GM21390 (cell line): ENCODE results near the gene CASK.
"Not testable (repeated sequence)": the region's sequence is repeated elsewhere in the genome, so short reads cannot be mapped to it uniquely, and the experiment has no call there.

Source experiments
- ATAC-seq: cut with Tn5 transposase; IDR thresholded peaks from one replicate; pipeline ENCODE4 v1.9.1; 2021; ENCODE audit not compliant: unreplicated experiment

The CASK gene

DNA sequence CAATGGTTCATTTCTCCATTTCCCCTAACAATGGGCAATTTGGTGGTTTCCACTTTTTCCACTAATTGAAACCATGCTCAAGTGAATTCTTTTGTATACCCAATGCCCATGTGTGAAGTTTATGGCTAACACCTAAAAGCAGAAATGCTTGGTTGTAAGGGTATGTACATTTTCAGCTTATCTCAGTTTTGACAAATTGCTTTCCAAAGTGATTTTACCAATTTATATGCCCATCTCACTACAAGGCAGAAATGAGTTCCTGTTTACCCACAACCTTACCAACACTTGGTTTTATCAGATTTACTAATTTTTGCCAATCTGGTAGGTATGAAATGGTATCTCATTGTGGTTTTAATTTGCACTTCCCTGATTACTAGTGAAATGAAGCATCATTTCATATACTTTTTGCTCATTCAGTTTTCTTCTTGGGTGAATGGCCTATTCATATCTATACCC is 219.8 kb downstream of the CASK start:
- no peak for ATAC-seq

- ATAC-seq, result no peak
Measured at GRCh38 chrX:41695426-41695825, 227.9 kb downstream of the CASK start.

- no peak for ATAC-seq
Measured at GRCh38 chrX:41693024-41693423, 230.3 kb downstream of the CASK start.

- no peak for ATAC-seq
Measured at GRCh38 chrX:41692162-41692749, 231.1 kb downstream of the CASK start.

DNA sequence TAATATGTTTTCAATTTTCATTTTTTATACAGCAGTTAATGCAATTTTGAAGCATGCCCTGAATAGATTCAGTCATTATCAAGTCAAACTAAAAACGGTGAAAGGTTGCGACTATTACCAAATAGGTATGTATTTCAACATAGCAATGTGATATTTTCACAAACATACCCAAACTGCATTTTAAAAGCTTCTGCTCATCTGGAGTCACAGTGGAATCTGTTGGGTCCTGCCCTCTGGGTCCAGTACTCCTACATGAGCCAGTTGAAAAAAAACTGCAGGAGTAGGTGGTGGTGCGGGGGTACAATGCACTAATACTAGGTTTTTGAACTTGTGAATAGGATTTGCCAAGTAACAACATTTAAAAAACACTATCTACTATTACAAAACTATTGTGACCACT is 233.6 kb downstream of the CASK start:
- ATAC-seq, result no peak

DNA sequence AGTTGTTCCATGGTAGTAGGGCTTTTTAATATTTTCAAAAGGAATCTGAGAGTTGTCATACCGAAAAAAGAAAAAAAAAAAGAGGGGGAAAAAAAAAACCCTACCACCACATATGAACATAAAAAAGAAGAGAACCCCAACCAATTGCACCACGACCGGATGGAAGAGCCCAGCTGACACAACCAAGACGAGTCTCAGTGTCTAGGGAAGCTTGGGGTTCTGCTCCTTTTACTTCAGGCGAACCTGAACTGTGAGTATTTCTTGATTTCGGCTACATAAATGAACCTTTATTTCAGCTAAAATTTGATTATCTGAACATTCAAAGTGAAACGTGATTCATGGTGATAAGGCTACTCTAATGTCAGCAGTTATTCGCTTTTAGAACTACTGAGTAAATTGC is 234.5 kb downstream of the CASK start, which contains the start of gene GPR34:
GPR34 (plus strand) TSS at position 139 of the 400 bp plus-strand sequence. CDS start 6,661 bp downstream, outside the sequence.
- ATAC-seq, result no peak

DNA sequence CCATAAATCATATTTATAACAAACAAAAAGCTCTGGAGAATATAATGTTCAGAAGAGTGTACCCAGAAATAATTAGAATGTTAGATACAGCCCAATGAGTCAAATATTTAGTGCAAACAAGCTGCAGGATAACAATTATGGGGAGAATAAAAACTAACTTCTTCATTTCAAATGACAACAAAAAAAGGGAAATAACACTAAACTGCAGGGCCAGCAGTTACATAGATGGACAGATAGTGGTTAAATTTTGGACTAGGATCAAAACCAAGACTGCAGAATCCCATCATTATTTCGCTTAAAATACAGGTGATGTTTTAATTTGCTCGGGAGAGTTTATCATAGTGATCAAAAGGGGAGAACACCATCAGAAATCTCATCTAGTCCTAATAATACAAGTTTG is 235.2 kb downstream of the CASK start:
- no peak for ATAC-seq

- no peak for ATAC-seq
Measured at GRCh38 chrX:41686788-41687187, 236.6 kb downstream of the CASK start.

DNA sequence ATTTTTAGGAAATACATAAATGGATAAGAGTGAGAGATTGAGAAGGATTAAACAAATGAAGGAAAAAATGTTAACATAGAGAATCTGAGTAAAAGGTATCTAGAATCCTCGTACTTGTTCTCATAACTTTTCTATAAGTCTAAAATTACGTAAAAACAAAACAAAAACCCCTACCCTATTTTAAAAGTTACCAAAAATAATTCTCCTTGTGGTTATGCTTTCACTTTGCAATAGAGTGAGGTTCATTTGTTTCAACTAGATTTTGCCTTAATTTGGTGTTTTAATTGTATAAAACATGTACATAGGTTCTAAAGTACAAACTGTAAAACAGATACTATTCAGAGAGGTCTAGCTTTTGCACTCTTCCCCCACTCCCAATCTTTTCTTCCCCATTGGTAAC is 238.4 kb downstream of the CASK start:
- no peak for ATAC-seq

- ATAC-seq, result no peak
Measured at GRCh38 chrX:41684138-41684537, 239.2 kb downstream of the CASK start.

DNA sequence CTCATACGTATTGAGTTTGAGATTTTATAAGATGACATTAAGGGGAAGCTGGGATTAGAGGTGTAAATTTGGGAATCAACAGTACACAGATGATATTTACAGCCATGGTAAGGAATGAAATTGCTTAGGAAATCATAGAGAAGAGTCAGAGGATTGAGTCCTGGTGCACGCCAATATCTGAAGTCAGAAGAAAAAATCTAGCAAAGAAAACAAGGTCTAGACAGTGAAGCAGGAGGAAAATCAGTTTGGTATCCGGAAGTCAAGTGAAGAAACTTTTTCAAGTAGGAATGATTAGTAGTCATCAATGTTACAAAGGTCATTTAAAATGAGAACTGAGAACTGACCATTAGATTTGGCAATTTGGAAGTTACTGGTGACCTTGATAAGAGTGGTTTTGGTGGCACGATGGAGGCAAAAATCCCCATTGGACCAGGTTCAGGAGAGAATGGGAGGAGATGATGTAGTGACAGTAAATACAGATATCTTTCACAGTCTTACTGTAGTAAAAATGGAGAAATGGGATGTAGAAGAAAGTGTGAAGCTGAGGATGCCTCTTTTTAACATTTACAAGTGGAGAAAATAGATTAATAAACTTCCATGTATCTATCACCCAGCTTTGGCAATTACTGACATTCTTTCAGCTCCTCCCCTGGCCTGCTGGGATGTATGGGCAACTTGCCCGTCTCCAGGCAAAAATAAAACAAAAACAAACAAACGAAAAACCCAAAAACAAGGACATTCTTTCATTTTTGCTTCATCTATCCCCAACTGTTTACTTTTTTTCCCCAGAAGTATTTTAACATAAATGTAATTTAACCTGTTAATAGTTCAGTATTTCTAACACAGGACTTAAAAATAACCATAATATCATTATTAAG is 245.9 kb downstream of the CASK start:
- ATAC-seq, result no peak

- ATAC-seq, result not testable (repeated sequence)
Measured at GRCh38 chrX:41676361-41676760, 247.0 kb downstream of the CASK start.

DNA sequence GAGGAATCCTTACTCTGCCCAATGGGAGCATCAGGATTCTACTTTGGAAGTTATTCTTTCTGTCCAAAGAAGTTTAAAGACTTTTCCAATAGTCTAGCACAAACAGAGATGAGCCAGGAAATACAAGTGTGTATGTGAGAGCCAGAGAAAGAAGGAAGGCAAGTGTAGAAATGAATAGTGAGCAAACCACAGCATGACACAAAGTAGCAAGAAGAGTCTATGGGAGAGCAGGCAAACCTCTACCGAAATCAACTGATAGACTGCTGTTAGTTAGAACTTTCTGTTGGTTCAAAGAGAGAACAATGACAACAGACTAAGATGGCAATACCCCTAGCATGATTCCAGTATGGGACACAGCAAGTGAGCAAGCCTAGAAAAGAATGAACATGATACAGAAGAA is 250.7 kb downstream of the CASK start:
- ATAC-seq, result no peak

GRCh38 chrX:41671082-41671481 is 252.3 kb downstream of the CASK start:
- no peak for ATAC-seq

DNA sequence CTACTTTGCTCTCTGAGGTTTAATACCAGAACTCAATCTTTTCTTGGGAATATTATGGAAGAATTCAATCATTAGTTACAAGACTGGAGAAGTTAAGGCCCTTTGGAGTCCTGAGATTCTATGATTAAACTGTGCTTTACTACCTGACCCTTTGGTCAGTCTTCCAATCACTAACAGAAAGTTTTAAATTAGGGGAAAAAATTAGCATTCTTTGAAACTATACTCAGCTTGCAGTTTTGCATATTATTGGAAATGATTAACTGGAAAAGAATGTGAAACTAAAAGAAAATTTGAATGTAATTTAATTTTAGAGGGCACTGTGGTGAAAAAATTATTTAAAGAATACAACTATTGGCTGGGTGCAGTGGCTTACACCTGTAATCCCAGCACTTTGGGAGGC is 253.2 kb downstream of the CASK start:
- no peak for ATAC-seq

GRCh38 chrX:41667631-41668030 is 255.7 kb downstream of the CASK start:
- ATAC-seq, result no peak

DNA sequence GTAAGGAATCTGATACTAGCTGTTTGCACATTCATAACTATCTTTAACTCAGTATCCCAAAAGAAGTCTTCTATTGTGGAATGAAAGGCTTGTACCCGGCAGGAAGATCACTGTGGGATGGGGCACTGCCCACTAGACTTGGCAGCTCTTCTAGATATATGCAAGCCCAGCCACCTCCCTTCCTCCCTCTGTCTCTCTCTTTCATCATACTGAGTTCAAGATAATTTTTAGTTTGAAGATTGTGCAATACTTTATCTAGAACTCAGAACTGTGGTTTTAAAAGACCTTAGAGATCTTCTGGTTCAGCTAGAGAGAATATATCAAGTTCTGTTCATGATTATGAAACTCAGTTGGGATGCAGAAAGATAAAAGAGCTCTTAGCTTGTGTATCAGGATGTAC is 257.1 kb downstream of the CASK start:
- ATAC-seq, result no peak

DNA sequence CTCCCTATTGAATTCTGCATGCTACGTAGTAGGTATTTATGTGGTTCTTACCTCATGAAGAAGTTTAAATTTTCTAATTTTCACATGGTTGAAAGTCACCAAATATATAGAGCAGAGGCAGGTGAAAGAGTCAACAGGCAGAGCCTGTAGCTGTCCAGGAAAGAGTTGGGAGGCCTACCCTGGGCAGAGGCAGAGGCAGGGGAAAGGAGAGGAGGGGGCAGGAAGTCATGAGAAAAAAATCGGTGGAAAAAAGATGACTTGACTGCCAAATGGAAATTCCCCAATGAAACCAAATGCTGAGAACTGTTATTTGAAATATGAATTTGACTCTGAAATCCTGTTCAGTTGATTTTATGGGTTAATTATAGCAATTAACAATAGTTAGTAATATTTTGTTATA is 257.7 kb downstream of the CASK start:
- no peak for ATAC-seq

GRCh38 chrX:41664908-41665307 is 258.4 kb downstream of the CASK start:
- ATAC-seq, result no peak

GRCh38 chrX:41664375-41664901 is 258.9 kb downstream of the CASK start:
- peak; percentile 97 for ATAC-seq

- ATAC-seq, result no peak
Measured at GRCh38 chrX:41661366-41662095, 261.8 kb downstream of the CASK start.
